WERI-Rb-1 (cell line): ENCODE results near the gene LIMK2.
"Not testable (repeated sequence)": the region's sequence is repeated elsewhere in the genome, so short reads cannot be mapped to it uniquely, and the experiment has no call there.

Experiments
- DNase-seq: peaks from one replicate; pipeline ENCODE4 v3.0.0-alpha.2; 2020
- H3K27ac ChIP-seq: fragments of 250-450 bp; sonication (Bioruptor Pico); 2 replicates; pipeline ENCODE4 v1.5.1; 2020; ENCODE audit warnings: mild to moderate bottlenecking, moderate library complexity
- H3K27me3 ChIP-seq: fragments of 250-450 bp; sonication (Bioruptor Pico); 2 replicates; pipeline ENCODE4 v1.5.1; 2021; ENCODE audit warnings: mild to moderate bottlenecking, low read depth, moderate library complexity; ENCODE audit not compliant: insufficient read depth, severe bottlenecking
- H3K36me3 ChIP-seq: fragments of 250-450 bp; sonication (Bioruptor Pico); 2 replicates; pipeline ENCODE4 v1.5.1; 2020; ENCODE audit warnings: mild to moderate bottlenecking, moderate library complexity
- H3K4me3 ChIP-seq: 2 replicates; pipeline ENCODE4 v1.5.1; 2011; ENCODE audit warnings: low read depth, mild to moderate bottlenecking, control low read depth, low read length
- H3K9me3 ChIP-seq: fragments of 250-450 bp; sonication (Bioruptor Pico); 2 replicates; pipeline ENCODE4 v1.5.1; 2021; ENCODE audit warnings: mild to moderate bottlenecking, moderate library complexity; ENCODE audit not compliant: severe bottlenecking
- TF ChIP-seq, protein P1 (sequence below): IDR thresholded peaks from 2 replicates; pipeline ENCODE4 v1.5.1; 2011; ENCODE audit warnings: low read depth, mild to moderate bottlenecking, control low read depth, inconsistent platforms, low read length

LIMK2 gene

DNA sequence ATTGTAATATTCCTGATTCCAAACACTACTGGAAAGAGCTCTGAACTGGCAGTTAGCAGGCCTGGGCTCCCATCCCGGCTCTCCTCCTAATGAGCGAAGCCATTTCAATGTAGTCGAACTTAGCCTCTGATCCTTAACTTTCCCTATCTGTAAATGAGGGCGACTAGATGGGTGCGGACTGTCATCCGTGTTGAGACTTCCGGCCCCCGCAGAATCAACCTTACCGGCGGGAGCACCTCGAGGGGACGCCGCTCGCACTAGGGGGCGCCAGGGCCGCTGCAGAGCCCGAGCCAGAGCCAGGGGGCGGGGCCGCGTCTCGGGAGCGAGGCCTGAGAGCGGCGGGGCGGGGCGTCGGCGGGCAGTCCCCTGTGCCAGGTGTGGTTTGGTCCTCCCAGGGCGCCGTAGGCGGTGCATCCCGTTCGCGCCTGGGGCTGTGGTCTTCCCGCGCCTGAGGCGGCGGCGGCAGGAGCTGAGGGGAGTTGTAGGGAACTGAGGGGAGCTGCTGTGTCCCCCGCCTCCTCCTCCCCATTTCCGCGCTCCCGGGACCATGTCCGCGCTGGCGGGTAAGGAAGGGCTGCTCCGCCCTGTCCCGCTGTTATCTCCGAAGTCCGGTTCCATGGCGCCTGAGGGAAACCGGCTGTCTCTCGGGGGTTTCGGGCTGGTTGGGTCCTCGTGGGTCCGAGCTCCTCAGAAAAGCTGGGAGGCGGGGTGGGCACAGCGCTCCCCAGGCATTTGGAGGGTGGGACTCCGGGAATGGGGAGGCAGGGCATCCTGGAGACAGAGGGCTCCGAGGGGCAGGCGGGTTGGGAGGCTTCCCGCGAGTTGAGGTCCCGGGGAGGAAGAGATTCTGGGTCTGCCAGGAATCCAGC lies at the start of gene LIMK2:
Gene LIMK2, plus strand, starts transcription at position 437 of the 869 bp plus-strand sequence. Its CDS starts 111 bp downstream, at position 548.
- DNase-seq: peak; percentile 97
- Histone ChIP-seq H3K4me3 (peak within 1 kb of the TSS; percentile 90), H3K36me3 (peaks cover 14% of the 10 kb centered on the region), H3K27me3 (no peaks in the 10 kb centered on the region), H3K9me3 (no peaks in the 10 kb centered on the region), H3K27ac (peak within 1 kb of the TSS; percentile 91)
- TF ChIP-seq, protein P1, sequence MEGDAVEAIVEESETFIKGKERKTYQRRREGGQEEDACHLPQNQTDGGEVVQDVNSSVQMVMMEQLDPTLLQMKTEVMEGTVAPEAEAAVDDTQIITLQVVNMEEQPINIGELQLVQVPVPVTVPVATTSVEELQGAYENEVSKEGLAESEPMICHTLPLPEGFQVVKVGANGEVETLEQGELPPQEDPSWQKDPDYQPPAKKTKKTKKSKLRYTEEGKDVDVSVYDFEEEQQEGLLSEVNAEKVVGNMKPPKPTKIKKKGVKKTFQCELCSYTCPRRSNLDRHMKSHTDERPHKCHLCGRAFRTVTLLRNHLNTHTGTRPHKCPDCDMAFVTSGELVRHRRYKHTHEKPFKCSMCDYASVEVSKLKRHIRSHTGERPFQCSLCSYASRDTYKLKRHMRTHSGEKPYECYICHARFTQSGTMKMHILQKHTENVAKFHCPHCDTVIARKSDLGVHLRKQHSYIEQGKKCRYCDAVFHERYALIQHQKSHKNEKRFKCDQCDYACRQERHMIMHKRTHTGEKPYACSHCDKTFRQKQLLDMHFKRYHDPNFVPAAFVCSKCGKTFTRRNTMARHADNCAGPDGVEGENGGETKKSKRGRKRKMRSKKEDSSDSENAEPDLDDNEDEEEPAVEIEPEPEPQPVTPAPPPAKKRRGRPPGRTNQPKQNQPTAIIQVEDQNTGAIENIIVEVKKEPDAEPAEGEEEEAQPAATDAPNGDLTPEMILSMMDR: peak; percentile 82

DNA sequence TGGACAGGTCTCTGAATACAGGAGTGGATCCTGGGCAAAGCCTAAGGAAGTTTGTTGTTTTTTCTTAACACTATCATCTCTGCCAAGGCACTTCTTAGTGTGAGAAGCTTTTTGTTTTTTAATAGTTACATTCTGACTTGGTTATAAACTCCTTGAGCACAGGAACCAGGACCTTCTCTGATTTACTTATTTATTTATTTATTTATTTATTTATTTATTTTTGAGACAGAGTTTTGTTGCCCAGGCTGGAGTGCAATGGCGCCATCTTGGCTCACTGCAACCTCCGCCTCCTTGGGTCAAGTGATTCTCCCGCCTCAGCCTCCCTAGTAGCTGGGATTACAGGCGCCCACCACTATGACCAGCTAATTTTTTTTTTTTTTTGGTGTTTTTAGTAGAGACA lies 41.1 kb upstream of the LIMK2 start:
- no peaks in the 10 kb centered on the region for H3K27me3 ChIP-seq
- no peaks in the 10 kb centered on the region for H3K9me3 ChIP-seq
- no peak overlapping the region for H3K4me3 ChIP-seq
- H3K27ac ChIP-seq: no peak overlapping the region
- TF ChIP-seq, protein P1: no peak
- DNase-seq: no peak
- peaks cover 3% of the 10 kb centered on the region for H3K36me3 ChIP-seq

DNA sequence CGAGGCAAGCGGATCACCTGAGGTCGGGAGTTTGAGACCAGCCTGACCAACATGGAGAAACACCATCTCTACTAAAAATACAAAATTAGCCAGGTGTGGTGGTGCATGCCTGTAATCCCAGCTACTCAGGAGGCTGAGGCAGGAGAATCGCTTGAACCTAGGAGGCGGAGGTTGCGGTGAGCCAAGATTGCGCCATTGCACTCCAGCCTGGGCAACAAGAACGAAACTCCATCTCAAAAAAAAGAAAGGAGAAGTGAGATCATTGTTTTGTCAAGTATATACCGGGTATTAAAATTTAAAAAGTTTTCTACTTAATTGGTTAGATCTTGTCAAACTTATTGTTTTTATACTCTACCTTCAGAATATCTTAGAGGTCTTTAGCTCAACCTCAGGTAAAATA lies 40.4 kb upstream of the LIMK2 start:
- not testable (repeated sequence) for H3K27ac ChIP-seq, H3K9me3 ChIP-seq, H3K36me3 ChIP-seq, H3K27me3 ChIP-seq, DNase-seq, H3K4me3 ChIP-seq

DNA sequence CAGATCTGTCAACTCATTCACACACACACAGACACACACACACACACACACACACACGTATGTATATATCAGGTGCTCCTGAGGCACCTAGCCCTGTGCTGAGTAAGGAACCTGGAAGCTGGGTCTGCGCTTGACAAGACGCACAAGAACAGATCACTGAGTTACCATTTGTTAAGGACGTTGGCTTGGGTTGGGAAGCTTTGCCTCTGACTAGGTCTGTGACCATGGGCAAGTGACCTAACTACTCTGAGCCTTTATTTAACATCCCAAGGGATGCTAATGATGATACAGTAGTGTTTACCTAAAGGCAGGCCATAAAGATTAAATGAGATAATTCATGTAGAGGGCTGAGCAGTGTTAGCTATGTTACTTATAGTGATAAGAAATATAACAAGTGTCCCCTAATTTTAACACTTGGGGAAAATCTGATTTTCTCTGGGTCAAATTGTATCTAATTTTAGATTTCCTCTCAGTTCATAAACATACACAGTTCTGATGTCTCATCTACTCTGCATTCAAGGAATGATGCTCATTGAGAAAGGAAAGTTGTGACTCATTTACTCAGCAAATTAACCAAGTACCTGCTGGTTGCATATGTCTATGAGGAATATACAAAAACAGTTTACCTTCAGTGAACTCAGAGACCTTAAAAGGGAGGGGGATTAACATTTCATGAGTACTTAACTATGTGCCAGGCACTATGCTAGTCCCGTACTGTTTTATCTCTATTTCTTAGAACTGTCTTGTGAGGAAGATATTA lies 38.5 kb upstream of the LIMK2 start:
- DNase-seq: no peak

DNA sequence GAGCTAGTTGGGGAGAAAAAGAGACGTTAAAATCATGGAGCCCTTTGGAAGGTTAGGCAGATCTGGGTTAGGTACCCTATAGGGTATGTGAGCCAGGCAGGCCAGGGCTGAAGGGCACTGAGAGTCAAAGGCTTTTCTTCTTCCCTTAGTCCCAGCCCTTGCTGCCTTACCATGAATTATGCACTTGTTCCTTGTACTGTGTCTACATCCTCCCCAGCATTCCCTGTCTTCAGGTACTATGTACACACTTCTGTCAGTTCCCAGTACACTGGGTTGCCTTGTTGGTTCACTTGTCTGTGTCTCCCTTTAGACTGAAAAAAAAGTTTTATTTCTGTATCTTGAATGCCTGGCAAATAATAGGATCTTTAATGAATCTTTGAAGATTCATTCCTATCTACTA lies 35.2 kb upstream of the LIMK2 start:
- Histone ChIP-seq H3K27ac (no peak overlapping the region), H3K9me3 (peaks cover 2% of the 10 kb centered on the region), H3K4me3 (no peak overlapping the region), H3K27me3 (no peaks in the 10 kb centered on the region), H3K36me3 (peaks cover 13% of the 10 kb centered on the region; the same call in 1 of the 2 replicates)
- TF ChIP-seq, protein P1: no peak
- DNase-seq: no peak

More for the DNA sequence above, 38.5 kb upstream of the LIMK2 start:
- TF ChIP-seq, protein P1: no peak
- Histone ChIP-seq H3K36me3 (peaks cover 9% of the 10 kb centered on the region; the same call in 1 of the 2 replicates), H3K4me3 (no peak overlapping the region), H3K27ac (no peak overlapping the region), H3K9me3 (no peaks in the 10 kb centered on the region), H3K27me3 (no peaks in the 10 kb centered on the region)
